ENCODE results near the gene TSC22D2.

Gene TSC22D2

GRCh38 chr3:150408221-150409124 is at the start of gene TSC22D2:
Gene TSC22D2, plus strand, starts transcription at chr3:150408298. Its CDS starts 1,053 bp downstream, at chr3:150409351.
- DNase-seq (ENCODE audit: low spot score), result peak; percentile 96

GRCh38 chr3:150359381-150359780 is 48.7 kb upstream of the TSC22D2 start:
- peak; percentile 58 for DNase-seq (ENCODE audit: low spot score)

- DNase-seq (ENCODE audit: low spot score), result no peak
Measured at GRCh38 chr3:150360966-150361365, 47.1 kb upstream of the TSC22D2 start.

- DNase-seq (ENCODE audit: low spot score), result peak; percentile 89
Measured at GRCh38 chr3:150362515-150363302, 45.4 kb upstream of the TSC22D2 start.

- no peak for DNase-seq (ENCODE audit: low spot score)
Measured at GRCh38 chr3:150363420-150363819, 44.7 kb upstream of the TSC22D2 start.

- DNase-seq (ENCODE audit: low spot score), result peak; percentile 70
Measured at GRCh38 chr3:150365132-150365604, 42.9 kb upstream of the TSC22D2 start.

- DNase-seq (ENCODE audit: low spot score), result no peak
Measured at GRCh38 chr3:150367757-150368156, 40.3 kb upstream of the TSC22D2 start.

GRCh38 chr3:150370122-150370602 is 37.9 kb upstream of the TSC22D2 start:
- peak; percentile 98 for DNase-seq (ENCODE audit: low spot score)

GRCh38 chr3:150370999-150371398 is 37.1 kb upstream of the TSC22D2 start:
- peak; percentile 67 for DNase-seq (ENCODE audit: low spot score)

GRCh38 chr3:150371741-150372254 is 36.3 kb upstream of the TSC22D2 start:
- peak; percentile 100 for DNase-seq (ENCODE audit: low spot score)

GRCh38 chr3:150372320-150372719 is 35.8 kb upstream of the TSC22D2 start:
- DNase-seq (ENCODE audit: low spot score), result peak; percentile 32

- no peak for DNase-seq (ENCODE audit: low spot score)
Measured at GRCh38 chr3:150372722-150373121, 35.4 kb upstream of the TSC22D2 start.

- DNase-seq (ENCODE audit: low spot score), result no peak
Measured at GRCh38 chr3:150373234-150373875, 34.7 kb upstream of the TSC22D2 start.

- DNase-seq (ENCODE audit: low spot score), result no peak
Measured at GRCh38 chr3:150374975-150375374, 33.1 kb upstream of the TSC22D2 start.

GRCh38 chr3:150376001-150376848 is 31.9 kb upstream of the TSC22D2 start:
- DNase-seq (ENCODE audit: low spot score), result peak; percentile 19

- peak; percentile 40 for DNase-seq (ENCODE audit: low spot score)
Measured at GRCh38 chr3:150377601-150378300, 30.3 kb upstream of the TSC22D2 start.

- DNase-seq (ENCODE audit: low spot score), result no peak
Measured at GRCh38 chr3:150378301-150378748, 29.8 kb upstream of the TSC22D2 start.

- DNase-seq (ENCODE audit: low spot score), result no peak
Measured at GRCh38 chr3:150379469-150379868, 28.6 kb upstream of the TSC22D2 start.

GRCh38 chr3:150384296-150385212 is 23.5 kb upstream of the TSC22D2 start:
- DNase-seq (ENCODE audit: low spot score), result peak; percentile 87
